Liver (tissue), 9 donors: Measurements from ENCODE around the gene FBN1. TPM values are rescaled to one million over a fixed set of nuclear protein-coding genes. Genes with fewer than 3 reads are reported as not detected.

Experiments
- DNase-seq: peaks from one replicate; pipeline ENCODE4 v3.0.0-alpha.2; 2017; ENCODE audit warnings: low spot score
- H3K27ac ChIP-seq, 2 donors: one replicate each; pipeline ENCODE4 v1.7.0; 2013; ENCODE audit warnings: inconsistent platforms in 2 of 2, low read length in 2 of 2, control low read depth in 1 of 2, low read depth in 1 of 2, mild to moderate bottlenecking in 1 of 2
- H3K27me3 ChIP-seq, 4 donors: one replicate each; pipeline versions ENCODE4 v1.6.1 to v1.7.0; 2013; ENCODE audit warnings: low read length in 3 of 4, inconsistent platforms in 1 of 4, mild to moderate bottlenecking in 1 of 4, moderate library complexity in 1 of 4; ENCODE audit not compliant: control insufficient read depth in 4 of 4, insufficient read depth in 4 of 4
- H3K36me3 ChIP-seq, 4 donors: one replicate each; pipeline versions ENCODE4 v1.6.1 to v1.7.0; 2013; ENCODE audit warnings: low read length in 3 of 4, mild to moderate bottlenecking in 3 of 4, low read depth in 1 of 4, moderate library complexity in 1 of 4; ENCODE audit not compliant: control insufficient read depth in 4 of 4, insufficient read depth in 3 of 4
- H3K4me1 ChIP-seq, 4 donors: one replicate each; pipeline versions ENCODE4 v1.6.1 to v1.7.0; 2013; ENCODE audit warnings: low read length in 3 of 4, mild to moderate bottlenecking in 3 of 4, moderate library complexity in 1 of 4; ENCODE audit not compliant: control insufficient read depth in 4 of 4, insufficient read depth in 4 of 4
- H3K4me3 ChIP-seq, 3 donors: one replicate each; pipeline versions ENCODE4 v1.6.1 to v1.7.0; 2013; ENCODE audit warnings: low read length in 3 of 3, control low read depth in 1 of 3, low read depth in 1 of 3, mild to moderate bottlenecking in 1 of 3
- H3K9ac ChIP-seq, 2 donors: one replicate each; pipeline ENCODE4 v1.7.0; 2013; ENCODE audit warnings: low read length in 2 of 2, mild to moderate bottlenecking in 2 of 2, moderate library complexity in 2 of 2, control low read depth in 1 of 2, low read depth in 1 of 2
- H3K9me3 ChIP-seq, 4 donors: one replicate each; pipeline versions ENCODE4 v1.6.1 to v1.7.0; 2013; ENCODE audit warnings: low read length in 3 of 4; ENCODE audit not compliant: control insufficient read depth in 4 of 4
- CTCF ChIP-seq: fragments of 150-350 bp; IDR thresholded peaks from 2 replicates; pipeline ENCODE4 v1.5.1; 2017; ENCODE audit warnings: improper control_type of control experiment, low read depth, low read length; ENCODE audit not compliant: missing input control
- EGR1 ChIP-seq, 2 donors: IDR thresholded peaks; 2 replicates each; pipeline ENCODE4 v1.6.1; 2016 to 2018; ENCODE audit warnings: antibody characterized with exemption in 2 of 2, low read depth in 2 of 2
- FOXA1 ChIP-seq: IDR thresholded peaks from 2 replicates; pipeline ENCODE4 v1.6.1; 2016; ENCODE audit warnings: antibody characterized with exemption
- FOXA2 ChIP-seq: IDR thresholded peaks from 2 replicates; pipeline ENCODE4 v1.6.1; 2016; ENCODE audit warnings: antibody characterized with exemption
- GABPA ChIP-seq, 2 donors: IDR thresholded peaks in 1 of 2; conservative IDR thresholded peaks in 1 of 2; 2 replicates each; pipeline ENCODE4 v1.6.1; 2016; ENCODE audit warnings: antibody characterized with exemption in 2 of 2, mild to moderate bottlenecking in 1 of 2, moderate library complexity in 1 of 2
- HNF4A ChIP-seq, 2 donors: conservative IDR thresholded peaks; 2 replicates each; pipeline ENCODE4 v1.6.1; 2016; ENCODE audit warnings: antibody characterized with exemption in 2 of 2, mild to moderate bottlenecking in 2 of 2
- HNF4G ChIP-seq: IDR thresholded peaks from 2 replicates; pipeline ENCODE4 v1.6.1; 2016; ENCODE audit warnings: antibody characterized with exemption
- JUND ChIP-seq, 2 donors: IDR thresholded peaks; 2 replicates each; pipeline ENCODE4 v1.6.1; 2016; ENCODE audit warnings: antibody characterized with exemption in 2 of 2
- MAX ChIP-seq: IDR thresholded peaks from 2 replicates; pipeline ENCODE4 v1.6.1; 2016; ENCODE audit warnings: antibody characterized with exemption
- NR2F2 ChIP-seq: IDR thresholded peaks from 2 replicates; pipeline ENCODE4 v1.6.1; 2016; ENCODE audit warnings: antibody characterized with exemption
- RAD21 ChIP-seq, 2 donors: IDR thresholded peaks; 2 replicates each; pipeline ENCODE4 v1.6.1; 2016; ENCODE audit warnings: antibody characterized with exemption in 2 of 2, mild to moderate bottlenecking in 2 of 2
- REST ChIP-seq: IDR thresholded peaks from 2 replicates; pipeline ENCODE4 v1.6.1; 2016; ENCODE audit warnings: antibody characterized with exemption, mild to moderate bottlenecking
- RXRA ChIP-seq, 2 donors: IDR thresholded peaks; 2 replicates each; pipeline ENCODE4 v1.6.1; 2017 to 2018; ENCODE audit warnings: antibody characterized with exemption in 2 of 2, mild to moderate bottlenecking in 1 of 2
- SP1 ChIP-seq: IDR thresholded peaks from 2 replicates; pipeline ENCODE4 v1.6.1; 2018; ENCODE audit warnings: antibody characterized with exemption, mild to moderate bottlenecking
- TAF1 ChIP-seq: conservative IDR thresholded peaks from 2 replicates; pipeline ENCODE4 v1.6.1; 2016; ENCODE audit warnings: antibody characterized with exemption, mild to moderate bottlenecking
- WGBS: extraction: QIAGEN DNeasy Blood & Tissue Kit; methylation state at CpG from one replicate; pipeline ENCODE4 v1.1.7; 2013; 5-methylcytosine and 5-hydroxymethylcytosine counted together
- polyA plus RNA-seq, 2 donors: library from polyadenylated mRNA; stranded (reverse) in 1 of 2; unstranded in 1 of 2; fragments of 200-250 nt in 1 of 2; fragments of >200 nt in 1 of 2; fragmentation: Nextera tagmentation in 1 of 2; extraction: Ambion mirVana in 1 of 2; gene quantifications; one replicate each; pipeline versions ENCODE4 v1.2.1 to v1.2.3, GENCODE V29; 2013 to 2015
- total RNA-seq, 2 donors: library from RNA; depleted of rRNA; stranded (reverse); fragments of >200 nt; gene quantifications; one replicate each; pipeline ENCODE4 v1.2.3, GENCODE V29; 2014
- TF ChIP-seq, protein P1 (sequence below): IDR thresholded peaks from 2 replicates; pipeline ENCODE4 v1.6.1; 2016; ENCODE audit warnings: antibody characterized with exemption
- TF ChIP-seq, protein P2 (sequence below): IDR thresholded peaks from 2 replicates; pipeline ENCODE4 v1.6.1; 2016; ENCODE audit warnings: antibody characterized with exemption
- donor health status: healthy.
- donor health status: healthy.
- donor health status: healthy.
- donor health status: healthy.
- donor health status: healthy.

FBN1 gene
- total and polyA plus RNA-seq, 4 donors, result 1.3 to 20.1 (median 12.4) TPM

DNA sequence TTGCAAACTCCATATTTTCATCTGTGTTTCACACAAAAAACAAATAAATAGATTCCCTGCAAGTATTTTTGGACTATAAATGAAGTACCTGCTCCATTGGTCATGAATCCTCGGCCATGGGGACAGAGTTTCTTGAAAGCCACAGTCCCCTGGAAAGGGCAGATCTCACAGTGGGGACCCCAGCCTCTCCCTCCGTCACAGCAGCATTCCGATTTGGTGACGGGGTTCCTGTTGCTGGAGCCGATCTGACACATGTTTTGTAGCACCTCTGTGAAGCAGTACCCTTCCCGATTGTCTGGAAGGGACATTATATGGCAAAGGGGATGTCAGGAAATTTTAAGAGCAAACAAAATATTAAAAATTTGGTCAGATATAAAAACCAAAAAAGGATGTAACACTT is 218.0 kb downstream of the FBN1 start:
- H3K27ac ChIP-seq, result no peak overlapping the region
- peaks cover 0 to 2% (median 0%) of the 10 kb centered on the region in 4 donors for H3K36me3 ChIP-seq
- no peaks in the 10 kb centered on the region for H3K4me1 ChIP-seq
- H3K9me3 ChIP-seq, result no peaks in the 10 kb centered on the region
- TF ChIP-seq MAX (no peak), GABPA (IDR thresholded peaks at IDR 0.05 in 1 of 2, conservative IDR thresholded peaks at IDR 0.05 in 1 of 2) (no peak), SP1 (no peak), NR2F2 (no peak), EGR1 (IDR thresholded peaks at IDR 0.05; ENCODE audit: low read depth in 2 of 2) (no peak)
- TF ChIP-seq, protein P1, sequence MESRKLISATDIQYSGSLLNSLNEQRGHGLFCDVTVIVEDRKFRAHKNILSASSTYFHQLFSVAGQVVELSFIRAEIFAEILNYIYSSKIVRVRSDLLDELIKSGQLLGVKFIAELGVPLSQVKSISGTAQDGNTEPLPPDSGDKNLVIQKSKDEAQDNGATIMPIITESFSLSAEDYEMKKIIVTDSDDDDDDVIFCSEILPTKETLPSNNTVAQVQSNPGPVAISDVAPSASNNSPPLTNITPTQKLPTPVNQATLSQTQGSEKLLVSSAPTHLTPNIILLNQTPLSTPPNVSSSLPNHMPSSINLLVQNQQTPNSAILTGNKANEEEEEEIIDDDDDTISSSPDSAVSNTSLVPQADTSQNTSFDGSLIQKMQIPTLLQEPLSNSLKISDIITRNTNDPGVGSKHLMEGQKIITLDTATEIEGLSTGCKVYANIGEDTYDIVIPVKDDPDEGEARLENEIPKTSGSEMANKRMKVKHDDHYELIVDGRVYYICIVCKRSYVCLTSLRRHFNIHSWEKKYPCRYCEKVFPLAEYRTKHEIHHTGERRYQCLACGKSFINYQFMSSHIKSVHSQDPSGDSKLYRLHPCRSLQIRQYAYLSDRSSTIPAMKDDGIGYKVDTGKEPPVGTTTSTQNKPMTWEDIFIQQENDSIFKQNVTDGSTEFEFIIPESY, result no peak
- TF ChIP-seq, protein P2, sequence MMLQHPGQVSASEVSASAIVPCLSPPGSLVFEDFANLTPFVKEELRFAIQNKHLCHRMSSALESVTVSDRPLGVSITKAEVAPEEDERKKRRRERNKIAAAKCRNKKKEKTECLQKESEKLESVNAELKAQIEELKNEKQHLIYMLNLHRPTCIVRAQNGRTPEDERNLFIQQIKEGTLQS, result no peak
- H3K4me3 ChIP-seq, result no peak overlapping the region
- H3K27me3 ChIP-seq, result no peaks in the 10 kb centered on the region
- DNase-seq, result no peak
- 89% methylated on average over 6 of the region's 6 CpGs for WGBS
- no peak overlapping the region for H3K9ac ChIP-seq

DNA sequence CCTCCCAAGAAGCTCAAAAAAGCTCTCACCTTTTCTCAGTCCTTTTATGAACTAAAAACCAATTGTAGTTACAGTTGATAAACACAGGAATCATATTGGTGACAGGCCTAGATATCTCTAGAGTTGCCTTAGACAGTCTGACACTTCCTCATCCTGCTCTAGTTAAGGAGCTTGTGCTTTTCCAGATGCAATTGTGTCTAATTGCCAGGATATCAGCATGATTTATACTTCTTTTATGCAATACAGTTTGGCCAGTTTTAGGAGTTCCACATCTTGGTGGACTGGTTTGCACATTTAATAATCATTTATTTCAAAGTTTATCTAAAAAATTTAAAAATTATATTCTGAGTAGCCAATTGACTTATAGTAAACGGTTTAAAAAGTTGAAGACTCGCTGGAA is 218.6 kb downstream of the FBN1 start:
- TF ChIP-seq, protein P2, result no peak
- no peak for TF ChIP-seq JUND (IDR thresholded peaks at IDR 0.05)
- no peak for TF ChIP-seq REST
- TF ChIP-seq RAD21 (IDR thresholded peaks at IDR 0.05), result no peak
- no peak for TF ChIP-seq CTCF
- TF ChIP-seq FOXA2, result no peak
- TF ChIP-seq RXRA (IDR thresholded peaks at IDR 0.05), result no peak
- no peak for TF ChIP-seq GABPA (IDR thresholded peaks at IDR 0.05 in 1 of 2, conservative IDR thresholded peaks at IDR 0.05 in 1 of 2)
- no peak for TF ChIP-seq TAF1
- no peak for TF ChIP-seq FOXA1
- TF ChIP-seq HNF4A (conservative IDR thresholded peaks at IDR 0.05), result no peak
- TF ChIP-seq HNF4G, result no peak
- H3K27me3 ChIP-seq, result no peaks in the 10 kb centered on the region
- 83% methylated on average over 2 of the region's 2 CpGs for WGBS
- H3K27ac ChIP-seq, result no peak overlapping the region
- no peak overlapping the region for H3K4me3 ChIP-seq
- H3K36me3 ChIP-seq, result peaks cover 0 to 2% (median 0%) of the 10 kb centered on the region in 4 donors
- H3K9ac ChIP-seq, result no peak overlapping the region
- DNase-seq, result no peak
- no peaks in the 10 kb centered on the region for H3K9me3 ChIP-seq
- H3K4me1 ChIP-seq, result no peaks in the 10 kb centered on the region
